Activated naive CD8-positive, alpha-beta T cell treated with anti-CD3 and anti-CD28 coated beads, Interleukin-2, amount 10 ng/mL, durations not matched to agents 7 days and 5 days (primary cell): Measurements from ENCODE around the gene ACAP3. TPM values are rescaled to one million over a fixed set of nuclear protein-coding genes. Genes with fewer than 3 reads are reported as not detected.
A peak's percentile ranks its signal among the peaks of the same experiment; 100 is the strongest.

Source experiments
- ATAC-seq: fragments of 150-1000 bp; cut with Tn5 transposase; one replicate; pipeline ENCODE4 v1.10.0; 2021; ENCODE audit warnings: low read depth, moderate library complexity
- POLR2A ChIA-PET: fragments of 350-600 bp; sonication (Branson Sonifier 250); formaldehyde crosslinking; loops from one replicate; lab custom pipeline; 2021; ENCODE audit warnings: antibody characterized with exemption; lab: Charles Lee
- DNase-seq: peaks from one replicate; pipeline ENCODE4 v3.0.0; 2021
- H3K27ac Mint-ChIP-seq: one replicate; pipeline ENCODE4 v1.8.0; 2022; ENCODE audit warnings: mild to moderate bottlenecking, mixed read lengths
- H3K27me3 Mint-ChIP-seq: one replicate; pipeline ENCODE4 v1.8.0; 2022; ENCODE audit warnings: mild to moderate bottlenecking, moderate library complexity, mixed read lengths
- H3K36me3 Mint-ChIP-seq: one replicate; pipeline ENCODE4 v1.8.0; 2021; ENCODE audit warnings: mild to moderate bottlenecking, mixed read lengths
- H3K4me1 Mint-ChIP-seq: one replicate; pipeline ENCODE4 v1.8.0; 2021; ENCODE audit warnings: mixed read lengths
- H3K4me3 Mint-ChIP-seq: one replicate; pipeline ENCODE4 v1.8.0; 2022; ENCODE audit warnings: mild to moderate bottlenecking, moderate library complexity, mixed read lengths
- H3K9me3 Mint-ChIP-seq: one replicate; pipeline ENCODE4 v1.8.0; 2021; ENCODE audit warnings: mixed read lengths
- total RNA-seq, 2 experiments: library from RNA; stranded (reverse); gene quantifications; one replicate each; pipeline ENCODE4 v1.2.3, GENCODE V29; 2021

The ACAP3 gene
- total RNA-seq, 2 experiments from 2014 or later = 80.2 to 86.3 TPM

- ATAC-seq (no peak), DNase-seq (no peak)
- Mint-ChIP-seq H3K4me1 (no peaks in the 10 kb centered on the region), H3K36me3 (peaks cover 11% of the 10 kb centered on the region), H3K4me3 (no peak overlapping the region), H3K9me3 (no peaks in the 10 kb centered on the region), H3K27ac (no peak overlapping the region), H3K27me3 (no peaks in the 10 kb centered on the region)
- POLR2A ChIA-PET = no interaction called here
These were observed 33.2 kb upstream of the ACAP3 start for GRCh38 chr1:1340791-1341548.

- DNase-seq (no peak), ATAC-seq (no peak)
- Mint-ChIP-seq H3K4me3 (no peak overlapping the region), H3K27me3 (no peaks in the 10 kb centered on the region), H3K4me1 (no peaks in the 10 kb centered on the region), H3K36me3 (peaks cover 11% of the 10 kb centered on the region), H3K9me3 (no peaks in the 10 kb centered on the region), H3K27ac (no peak overlapping the region)
- POLR2A ChIA-PET = no interaction called here
These were observed 32.5 kb upstream of the ACAP3 start for GRCh38 chr1:1340185-1340584.

- Mint-ChIP-seq H3K9me3 (no peaks in the 10 kb centered on the region), H3K36me3 (peaks cover 11% of the 10 kb centered on the region), H3K4me1 (no peaks in the 10 kb centered on the region), H3K4me3 (no peak overlapping the region), H3K27ac (no peak overlapping the region), H3K27me3 (no peaks in the 10 kb centered on the region)
- ATAC-seq (no peak), DNase-seq (no peak)
- POLR2A ChIA-PET = no interaction called here
These were observed 30.5 kb upstream of the ACAP3 start for GRCh38 chr1:1338278-1338677.

GRCh38 chr1:1337793-1338147 lies 30.0 kb upstream of the ACAP3 start:
- POLR2A ChIA-PET = no interaction called here
- no peaks in the 10 kb centered on the region for H3K4me1 Mint-ChIP-seq
- H3K4me3 Mint-ChIP-seq = no peak overlapping the region
- peak; percentile 30 for ATAC-seq
- no peak overlapping the region for H3K27ac Mint-ChIP-seq
- no peaks in the 10 kb centered on the region for H3K9me3 Mint-ChIP-seq
- H3K36me3 Mint-ChIP-seq = peaks cover 11% of the 10 kb centered on the region
- DNase-seq = peak; percentile 56
- H3K27me3 Mint-ChIP-seq = no peaks in the 10 kb centered on the region

GRCh38 chr1:1336931-1337792 lies 29.4 kb upstream of the ACAP3 start:
- H3K4me3 Mint-ChIP-seq = no peak overlapping the region

GRCh38 chr1:1336446-1336845 lies 28.7 kb upstream of the ACAP3 start:
- Mint-ChIP-seq H3K27me3 (no peaks in the 10 kb centered on the region), H3K36me3 (peaks cover 9% of the 10 kb centered on the region), H3K4me1 (no peaks in the 10 kb centered on the region), H3K9me3 (no peaks in the 10 kb centered on the region), H3K27ac (no peak overlapping the region), H3K4me3 (no peak overlapping the region)
- POLR2A ChIA-PET = no interaction called here
- DNase-seq (no peak), ATAC-seq (no peak)

More at GRCh38 chr1:1336931-1337792, 29.4 kb upstream of the ACAP3 start:
- ATAC-seq (no peak), DNase-seq (no peak)
- Mint-ChIP-seq H3K36me3 (peaks cover 11% of the 10 kb centered on the region), H3K4me1 (no peaks in the 10 kb centered on the region), H3K27ac (no peak overlapping the region), H3K27me3 (no peaks in the 10 kb centered on the region), H3K9me3 (no peaks in the 10 kb centered on the region)
- POLR2A ChIA-PET = no interaction called here

GRCh38 chr1:1335792-1336248 lies 28.1 kb upstream of the ACAP3 start:
- no peak for DNase-seq
- POLR2A ChIA-PET = no interaction called here
- no peak overlapping the region for H3K4me3 Mint-ChIP-seq
- peaks cover 4% of the 10 kb centered on the region for H3K36me3 Mint-ChIP-seq
- H3K27ac Mint-ChIP-seq = no peak overlapping the region
- H3K4me1 Mint-ChIP-seq = no peaks in the 10 kb centered on the region
- no peaks in the 10 kb centered on the region for H3K9me3 Mint-ChIP-seq
- ATAC-seq = no peak
- H3K27me3 Mint-ChIP-seq = no peaks in the 10 kb centered on the region

GRCh38 chr1:1335283-1335682 lies 27.6 kb upstream of the ACAP3 start:
- Mint-ChIP-seq H3K4me3 (no peak overlapping the region), H3K27me3 (no peaks in the 10 kb centered on the region), H3K4me1 (no peaks in the 10 kb centered on the region), H3K9me3 (no peaks in the 10 kb centered on the region), H3K27ac (no peak overlapping the region), H3K36me3 (no peaks in the 10 kb centered on the region)
- no peak for DNase-seq
- no peak for ATAC-seq
- POLR2A ChIA-PET = interaction anchor here (0.9 kb wide), 1 partner anchor 11 kb away, joined by 3 read pairs; no protein-coding TSS in a partner anchor

GRCh38 chr1:1334835-1335234 lies 27.1 kb upstream of the ACAP3 start:
- no peak overlapping the region for H3K27ac Mint-ChIP-seq
- no peaks in the 10 kb centered on the region for H3K27me3 Mint-ChIP-seq
- ATAC-seq (no peak), DNase-seq (no peak)
- H3K4me1 Mint-ChIP-seq = no peaks in the 10 kb centered on the region
- no peak overlapping the region for H3K4me3 Mint-ChIP-seq
- POLR2A ChIA-PET = interaction anchor here (0.9 kb wide), 1 partner anchor 12 kb away, joined by 3 read pairs; no protein-coding TSS in a partner anchor
- H3K9me3 Mint-ChIP-seq = no peaks in the 10 kb centered on the region
- H3K36me3 Mint-ChIP-seq = no peaks in the 10 kb centered on the region

GRCh38 chr1:1333551-1334241 lies 26.0 kb upstream of the ACAP3 start:
- H3K4me1 Mint-ChIP-seq = no peaks in the 10 kb centered on the region
- POLR2A ChIA-PET = no interaction called here
- H3K4me3 Mint-ChIP-seq = no peak overlapping the region

GRCh38 chr1:1332774-1333480 lies 25.2 kb upstream of the ACAP3 start:
- no peak overlapping the region for H3K4me3 Mint-ChIP-seq
- no peak overlapping the region for H3K27ac Mint-ChIP-seq
- no peaks in the 10 kb centered on the region for H3K9me3 Mint-ChIP-seq
- DNase-seq = no peak
- POLR2A ChIA-PET = no interaction called here
- H3K27me3 Mint-ChIP-seq = no peaks in the 10 kb centered on the region
- no peaks in the 10 kb centered on the region for H3K36me3 Mint-ChIP-seq
- H3K4me1 Mint-ChIP-seq = no peaks in the 10 kb centered on the region
- no peak for ATAC-seq

More at GRCh38 chr1:1333551-1334241, 26.0 kb upstream of the ACAP3 start:
- no peak for DNase-seq
- no peak for ATAC-seq
- Mint-ChIP-seq H3K27me3 (no peaks in the 10 kb centered on the region), H3K36me3 (no peaks in the 10 kb centered on the region), H3K9me3 (no peaks in the 10 kb centered on the region), H3K27ac (no peak overlapping the region)

GRCh38 chr1:1332031-1332755 lies 24.5 kb upstream of the ACAP3 start:
- Mint-ChIP-seq H3K9me3 (no peaks in the 10 kb centered on the region), H3K36me3 (no peaks in the 10 kb centered on the region), H3K27ac (no peak overlapping the region), H3K4me1 (no peaks in the 10 kb centered on the region), H3K27me3 (no peaks in the 10 kb centered on the region), H3K4me3 (no peak overlapping the region)
- no peak for DNase-seq
- POLR2A ChIA-PET = no interaction called here
- ATAC-seq = no peak
